IMR-90 (cell line): ENCODE data around the gene FBRSL1. TPM values are rescaled to one million over a fixed set of nuclear protein-coding genes. Genes with fewer than 3 reads are reported as not detected.
A peak's percentile ranks its signal among the peaks of the same experiment; 100 is the strongest.

Experiments
- ATAC-seq: fragments of 200-7000 bp; cut with Tn5 transposase; 2 replicates; pipeline ENCODE4 v1.9.1; 2020; ENCODE audit warnings: low read depth, mild to moderate bottlenecking, moderate library complexity
- BruUV-seq: library from RNA; stranded (reverse); fragments of 400-500 nt; replicated peaks from 2 replicates; lab custom pipeline; 2021; lab: Mats Ljungman, UMichigan
- CTCF ChIA-PET: fragments of 300-600 bp; formaldehyde crosslinking; extraction: SDS; loops from one replicate; lab custom pipeline; 2021; ENCODE audit warnings: antibody characterized with exemption; lab: Yijun Ruan, JAX
- POLR2A ChIA-PET: fragments of 300-600 bp; sonication (Branson Sonifier 250); formaldehyde crosslinking; loops from one replicate; lab custom pipeline; 2022; ENCODE audit warnings: antibody characterized with exemption; ENCODE audit not compliant: unreplicated experiment; lab: Charles Lee
- DNase-seq: peaks from one replicate; pipeline ENCODE4 v3.0.0; 2013
- H2AFZ ChIP-seq: replicated peaks from 2 replicates; pipeline ENCODE3; 2013; ENCODE audit warnings: low read length, mild to moderate bottlenecking; ENCODE audit not compliant: poor library complexity
- H2AK5ac ChIP-seq: 2 replicates; pipeline ENCODE4 v1.6.1; 2013; ENCODE audit warnings: low read depth, low read length, inconsistent platforms
- H2AK9ac ChIP-seq: replicated peaks from 2 replicates; pipeline ENCODE3; 2013; ENCODE audit warnings: mild to moderate bottlenecking, low read depth, low read length, moderate library complexity; ENCODE audit not compliant: poor library complexity
- H2BK120ac ChIP-seq: 2 replicates; pipeline ENCODE4 v1.6.1; 2013; ENCODE audit warnings: low read depth, low read length, inconsistent platforms
- H2BK15ac ChIP-seq: 3 replicates; pipeline ENCODE4 v1.6.1; 2013; ENCODE audit warnings: low read depth, low read length, inconsistent platforms
- H2BK20ac ChIP-seq: 2 replicates; pipeline ENCODE4 v1.6.1; 2013; ENCODE audit warnings: low read depth, mild to moderate bottlenecking, inconsistent platforms, low read length, moderate library complexity
- H2BK5ac ChIP-seq: 2 replicates; pipeline ENCODE4 v1.6.1; 2013; ENCODE audit warnings: mild to moderate bottlenecking, low read depth, low read length, inconsistent platforms; ENCODE audit not compliant: poor library complexity, severe bottlenecking
- H3K14ac ChIP-seq: replicated peaks from 2 replicates; pipeline ENCODE4 v1.6.1; 2013; ENCODE audit warnings: low read depth, low read length, inconsistent platforms
- H3K18ac ChIP-seq: 2 replicates; pipeline ENCODE4 v1.6.1; 2013; ENCODE audit warnings: low read depth, low read length, control low read depth
- H3K23ac ChIP-seq: 2 replicates; pipeline ENCODE4 v1.6.1; 2013; ENCODE audit warnings: low read depth, low read length, inconsistent platforms
- H3K27ac ChIP-seq: 2 replicates; pipeline ENCODE4 v1.5.1; 2013; ENCODE audit warnings: mild to moderate bottlenecking, control low read depth, low read length; ENCODE audit not compliant: insufficient read depth
- H3K27me3 ChIP-seq: 2 replicates; pipeline ENCODE4 v1.6.1; 2013; ENCODE audit warnings: low read length; ENCODE audit not compliant: control insufficient read depth, insufficient read depth
- H3K36me3 ChIP-seq: 2 replicates; pipeline ENCODE4 v1.6.1; 2013; ENCODE audit warnings: low read length, mixed read lengths; ENCODE audit not compliant: control insufficient read depth, insufficient read depth
- H3K4ac ChIP-seq: 2 replicates; pipeline ENCODE4 v1.6.1; 2013; ENCODE audit warnings: low read depth, low read length, inconsistent platforms
- H3K4me1 ChIP-seq: 2 replicates; pipeline ENCODE4 v1.6.1; 2013; ENCODE audit warnings: low read length, mixed read lengths; ENCODE audit not compliant: control insufficient read depth, insufficient read depth
- H3K4me2 ChIP-seq: 2 replicates; pipeline ENCODE4 v1.6.1; 2013; ENCODE audit warnings: low read depth, mild to moderate bottlenecking, control low read depth, low read length, moderate library complexity
- H3K4me3 ChIP-seq: 2 replicates; pipeline ENCODE4 v1.5.1; 2013; ENCODE audit warnings: low read depth, mild to moderate bottlenecking, control low read depth, low read length, moderate library complexity; ENCODE audit not compliant: insufficient read depth
- H3K56ac ChIP-seq: 2 replicates; pipeline ENCODE4 v1.6.1; 2013; ENCODE audit warnings: low read length, inconsistent platforms; ENCODE audit not compliant: insufficient read depth; ENCODE audit errors: extremely low read depth
- H3K79me1 ChIP-seq, 2 experiments: 2 replicates each; pipeline ENCODE4 v1.6.1; 2013; ENCODE audit warnings: low read length in 2 of 2, inconsistent platforms in 1 of 2, low read depth in 1 of 2
- H3K9ac ChIP-seq: 2 replicates; pipeline ENCODE4 v1.6.1; 2013; ENCODE audit warnings: low read depth, low read length, control low read depth
- H3K9me1 ChIP-seq: 2 replicates; pipeline ENCODE4 v1.6.1; 2013; ENCODE audit warnings: low read length, inconsistent platforms; ENCODE audit not compliant: insufficient read depth
- H3K9me3 ChIP-seq: 2 replicates; pipeline ENCODE4 v1.6.1; 2013; ENCODE audit warnings: low read length; ENCODE audit not compliant: control insufficient read depth, insufficient read depth
- H4K20me1 ChIP-seq: 2 replicates; pipeline ENCODE4 v1.6.1; 2013; ENCODE audit warnings: low read length, inconsistent platforms; ENCODE audit not compliant: insufficient read depth
- H4K5ac ChIP-seq: 2 replicates; pipeline ENCODE4 v1.6.1; 2013; ENCODE audit warnings: mild to moderate bottlenecking, low read depth, low read length, control low read depth
- H4K8ac ChIP-seq, 2 experiments: 2 replicates each; pipeline ENCODE4 v1.6.1; 2013; ENCODE audit warnings: low read depth in 2 of 2, low read length in 2 of 2, control low read depth in 1 of 2, inconsistent platforms in 1 of 2
- H4K91ac ChIP-seq: 2 replicates; pipeline ENCODE4 v1.6.1; 2013; ENCODE audit warnings: low read depth, low read length, inconsistent platforms; ENCODE audit not compliant: insufficient read depth
- CEBPB ChIP-seq: IDR thresholded peaks from 2 replicates; pipeline ENCODE4 v1.6.1; 2012; ENCODE audit warnings: low read depth, low read length, improper control_type of control experiment
- CHD1 ChIP-seq: IDR thresholded peaks from 2 replicates; pipeline ENCODE4 v1.6.1; 2012; ENCODE audit warnings: low read depth, low read length, improper control_type of control experiment
- CTCF ChIP-seq: conservative IDR thresholded peaks from 2 replicates; pipeline ENCODE4 v1.5.1; 2012; ENCODE audit warnings: mild to moderate bottlenecking, low read depth, low read length, improper control_type of control experiment
- FOS ChIP-seq: fragments of 150-350 bp; IDR thresholded peaks from 2 replicates; pipeline ENCODE4 v1.6.1; 2016; ENCODE audit warnings: low read depth, low read length
- MAFK ChIP-seq: IDR thresholded peaks from 2 replicates; pipeline ENCODE4 v1.6.1; 2012; ENCODE audit warnings: low read depth, low read length, improper control_type of control experiment
- MAZ ChIP-seq: IDR thresholded peaks from 2 replicates; pipeline ENCODE4 v1.6.1; 2012; ENCODE audit warnings: low read depth, mild to moderate bottlenecking, low read length, improper control_type of control experiment, moderate library complexity, borderline replicate concordance
- POLR2A ChIP-seq: IDR thresholded peaks from 2 replicates; pipeline ENCODE4 v1.6.1; 2012; ENCODE audit warnings: mild to moderate bottlenecking, low read depth, low read length
- RAD21 ChIP-seq: IDR thresholded peaks from 2 replicates; pipeline ENCODE4 v1.6.1; 2012; ENCODE audit warnings: low read length, improper control_type of control experiment
- RFX5 ChIP-seq: IDR thresholded peaks from 2 replicates; pipeline ENCODE4 v1.8.0; 2012; ENCODE audit warnings: low read depth, mild to moderate bottlenecking, low read length, moderate library complexity
- USF2 ChIP-seq: fragments of 150-350 bp; IDR thresholded peaks from 2 replicates; pipeline ENCODE4 v1.6.1; 2017; ENCODE audit warnings: mild to moderate bottlenecking, antibody characterized with exemption, low read length, low read depth
- WGBS, 2 experiments: methylation state at CpG; one replicate each; pipeline versions ENCODE4 v1.1.5 to v1.1.7; 2013; ENCODE audit warnings: missing lambda C conversion rate in 2 of 2; ENCODE audit not compliant: insufficient read length in 1 of 2; ENCODE audit errors: extremely low coverage in 2 of 2; 5-methylcytosine and 5-hydroxymethylcytosine counted together
- dilution Hi-C: fragments of 300-500 bp; cut with HindIII; formaldehyde crosslinking; loops from one replicate; pipeline ENCODE4 v1.14.3; 2018; ENCODE audit warnings: low sequenced_read_pairs; ENCODE audit not compliant: unreplicated experiment
- in situ Hi-C: fragments of 300-500 bp; cut with MboI; formaldehyde crosslinking; loops from 3 replicates; pipeline ENCODE4 v1.14.3; 2019; ENCODE audit warnings: low sequenced_read_pairs, inconsistent platforms, mixed read lengths
- intact Hi-C: fragments of 100-400 bp; cut with micrococcal nuclease; formaldehyde crosslinking; loops from 2 replicates; pipeline ENCODE4 v1.10.0; 2022
- polyA plus RNA-seq, 3 experiments: library from polyadenylated mRNA; depleted of rRNA; stranded (reverse); fragments of >200 nt; gene quantifications; 2 replicates each; pipeline ENCODE4 v1.2.3, GENCODE V29; 2012; ENCODE audit warnings: low replicate concordance in 1 of 3
- total RNA-seq: library from RNA; depleted of rRNA; stranded (reverse); fragments of >200 nt; gene quantifications from 2 replicates; pipeline ENCODE4 v1.2.3, GENCODE V29; 2012

Gene FBRSL1
- total and polyA plus RNA-seq, 2 of the 4 experiments (the other 2 are of a cell fraction): 0.36 to 10.8 TPM

- H2BK20ac ChIP-seq: no peak overlapping the region
- CTCF ChIA-PET: no interaction called here
- DNase-seq: no peak
Observed at GRCh38 chr12:132537836-132538662, 48.1 kb downstream of the FBRSL1 start.

More at GRCh38 chr12:132537836-132538662, 48.1 kb downstream of the FBRSL1 start:
- Histone ChIP-seq H4K20me1 (no peaks in the 10 kb centered on the region; the same call in none of the 2 replicates), H2BK5ac (no peak overlapping the region), H3K4me1 (no peaks in the 10 kb centered on the region), H3K27ac (no peak overlapping the region), H3K14ac (no peak overlapping the region), H3K9me1 (peaks cover 12% of the 10 kb centered on the region), H3K27me3 (no peaks in the 10 kb centered on the region), H4K5ac (no peak overlapping the region), H4K91ac (no peak overlapping the region), H3K9ac (no peak overlapping the region), H2BK15ac (no peak overlapping the region), H3K4ac (no peak overlapping the region), H3K79me1 (peaks cover 0 to 6% of the 10 kb centered on the region in 2 experiments; a peak in 1 of 4 replicates), H3K56ac (no peak overlapping the region), H2AFZ (no peak overlapping the region), H2AK9ac (peak overlapping the region; percentile 8), H2BK120ac (no peak overlapping the region), H2AK5ac (no peak overlapping the region), H3K4me3 (no peak overlapping the region), H4K8ac (no peak overlapping the region), H3K9me3 (no peaks in the 10 kb centered on the region), H3K18ac (no peak overlapping the region), H3K23ac (no peak overlapping the region), H3K36me3 (no peaks in the 10 kb centered on the region), H3K4me2 (no peak overlapping the region)
- WGBS, 2 experiments: 89% methylated on average over 14 of the region's 29 CpGs; no CpG with 5 or more reads in 1 of the 2 experiments
- no TSS peak for BruUV-seq
- intact Hi-C loops (no loop called here), in situ Hi-C loops (no loop called here), dilution Hi-C loops (no loop called here)
- 0 out of 2 replicates have a peak, but pooled peaks have one; percentile 11 for ATAC-seq
- TF ChIP-seq FOS: no peak
- TF ChIP-seq POLR2A: no peak
- TF ChIP-seq CEBPB: no peak
- no peak for TF ChIP-seq CTCF
- TF ChIP-seq MAZ: no peak
- TF ChIP-seq RFX5: no peak
- no peak for TF ChIP-seq USF2
- no peak for TF ChIP-seq MAFK
- TF ChIP-seq CHD1: no peak
- TF ChIP-seq RAD21: no peak
- POLR2A ChIA-PET: no interaction called here
